ENCODE results near the gene OPN3.

GRCh38 chr1:241688940-241689368 is 48.8 kb upstream of the OPN3 start:
- TF ChIP-seq EGR1 (IDR thresholded peaks at IDR 0.05) (no peak), YY1 (IDR thresholded peaks at IDR 0.05; ENCODE audit: low read depth) (no peak), TAF1 (IDR thresholded peaks at IDR 0.05; ENCODE audit: low read depth) (no peak)
